Keratinocyte (primary cell): Measurements from ENCODE around the gene EBF3. TPM values are rescaled to one million over a fixed set of nuclear protein-coding genes. Genes with fewer than 3 reads are reported as not detected.

Source experiments
- DNase-seq: peaks from one replicate; pipeline ENCODE4 v3.0.0-alpha.2; 2011; ENCODE audit warnings: low read depth, missing footprints, low spot score
- FAIRE-seq: peaks from 2 replicates; lab custom pipeline; 2011; peaks lifted over from hg19 to GRCh38; lab: Jason Lieb, UNC
- H2AFZ ChIP-seq: 2 replicates; pipeline ENCODE4 v1.6.0; 2012; ENCODE audit warnings: low read length, control low read depth, inconsistent platforms; ENCODE audit not compliant: control insufficient read depth
- H3K27ac ChIP-seq: 2 replicates; pipeline ENCODE4 v1.5.1; 2011; ENCODE audit warnings: low read length; ENCODE audit not compliant: control insufficient read depth, insufficient read depth
- H3K27me3 ChIP-seq: 3 replicates; pipeline ENCODE4 v1.6.0; 2011; ENCODE audit warnings: low read length; ENCODE audit not compliant: control insufficient read depth, insufficient read depth; ENCODE audit errors: extremely low read depth
- H3K36me3 ChIP-seq, 2 experiments: 2 replicates in 1 of 2; 3 replicates in 1 of 2; pipeline ENCODE4 v1.5.1; 2011; ENCODE audit warnings: low read length in 2 of 2, mild to moderate bottlenecking in 1 of 2; ENCODE audit not compliant: control insufficient read depth in 2 of 2, insufficient read depth in 2 of 2; ENCODE audit errors: extremely low read depth in 1 of 2
- H3K4me1 ChIP-seq: 3 replicates; pipeline ENCODE4 v1.5.1; 2011; ENCODE audit warnings: low read length; ENCODE audit not compliant: control insufficient read depth, insufficient read depth; ENCODE audit errors: extremely low read depth
- H3K4me2 ChIP-seq: 3 replicates; pipeline ENCODE4 v1.6.0; 2011; ENCODE audit warnings: low read depth, low read length; ENCODE audit not compliant: control insufficient read depth, insufficient read depth; ENCODE audit errors: extremely low read depth
- H3K4me3 ChIP-seq, 3 experiments: fragments of 200-600 bp in 1 of 3; sonication (generic) in 1 of 3; 2 replicates in 2 of 3; 3 replicates in 1 of 3; pipeline ENCODE4 v1.5.1; 2011 to 2016; ENCODE audit warnings: low read length in 3 of 3, mild to moderate bottlenecking in 3 of 3, control low read depth in 2 of 3, inconsistent platforms in 1 of 3, low read depth in 1 of 3, mixed read lengths in 1 of 3, mixed run types in 1 of 3, moderate library complexity in 1 of 3; ENCODE audit not compliant: control insufficient read depth in 2 of 3, insufficient read depth in 2 of 3; ENCODE audit errors: extremely low read depth in 1 of 3
- H3K79me2 ChIP-seq: 2 replicates; pipeline ENCODE4 v1.6.0; 2012; ENCODE audit warnings: low read length; ENCODE audit not compliant: control insufficient read depth, insufficient read depth
- H3K9ac ChIP-seq: 3 replicates; pipeline ENCODE4 v1.6.0; 2011; ENCODE audit warnings: low read length; ENCODE audit not compliant: control insufficient read depth, insufficient read depth; ENCODE audit errors: extremely low read depth
- H3K9me1 ChIP-seq: 3 replicates; pipeline ENCODE4 v1.6.0; 2011; ENCODE audit warnings: low read length; ENCODE audit not compliant: control insufficient read depth, insufficient read depth; ENCODE audit errors: extremely low read depth
- H3K9me3 ChIP-seq: 2 replicates; pipeline ENCODE4 v1.5.1; 2012; ENCODE audit warnings: low read depth, low read length; ENCODE audit not compliant: control insufficient read depth
- H4K20me1 ChIP-seq: 3 replicates; pipeline ENCODE4 v1.6.0; 2011; ENCODE audit warnings: low read length; ENCODE audit not compliant: control insufficient read depth, insufficient read depth; ENCODE audit errors: extremely low read depth
- EZH2 ChIP-seq: IDR thresholded peaks from one replicate; pipeline ENCODE4 v1.6.1; 2012; ENCODE audit warnings: inconsistent platforms, mild to moderate bottlenecking, low read length, moderate library complexity
- dilution Hi-C: fragments of 300-500 bp; cut with MboI; formaldehyde crosslinking; loops from one replicate; pipeline ENCODE4 v1.7.0; 2020; ENCODE audit warnings: low sequenced_read_pairs; ENCODE audit not compliant: extremely low pct_ligation_motif_present
- polyA plus RNA-seq, 5 experiments: library from polyadenylated mRNA; depleted of rRNA in 3 of 5; stranded (reverse) in 3 of 5; stranded (forward) in 1 of 5; unstranded in 1 of 5; fragments of >200 nt; gene quantifications; 1 replicate in 1 of 5; 2 replicates in 3 of 5; 3 replicates in 1 of 5; pipeline versions ENCODE4 v1.2.1 to v1.2.3, GENCODE V29; 2011 to 2012; ENCODE audit warnings: missing spikeins in 2 of 5, low read depth in 1 of 5, low replicate concordance in 1 of 5
- TF ChIP-seq, protein P1 (sequence below), 3 experiments: IDR thresholded peaks in 1 of 3; conservative IDR thresholded peaks in 1 of 3; optimal IDR thresholded peaks in 1 of 3; 2 replicates in 2 of 3; 3 replicates in 1 of 3; pipeline versions ENCODE3 to v1.5.1; 2011; ENCODE audit warnings: low read length in 3 of 3, mild to moderate bottlenecking in 3 of 3, moderate library complexity in 2 of 3, control low read depth in 1 of 3, inconsistent platforms in 1 of 3; ENCODE audit not compliant: insufficient read depth in 2 of 3; ENCODE audit errors: extremely low read depth in 1 of 3

The EBF3 gene
- polyA plus RNA-seq, 1 donor (not counting 4 experiments of a cell fraction or from before 2014, with no cell fraction given) = not detected

DNA sequence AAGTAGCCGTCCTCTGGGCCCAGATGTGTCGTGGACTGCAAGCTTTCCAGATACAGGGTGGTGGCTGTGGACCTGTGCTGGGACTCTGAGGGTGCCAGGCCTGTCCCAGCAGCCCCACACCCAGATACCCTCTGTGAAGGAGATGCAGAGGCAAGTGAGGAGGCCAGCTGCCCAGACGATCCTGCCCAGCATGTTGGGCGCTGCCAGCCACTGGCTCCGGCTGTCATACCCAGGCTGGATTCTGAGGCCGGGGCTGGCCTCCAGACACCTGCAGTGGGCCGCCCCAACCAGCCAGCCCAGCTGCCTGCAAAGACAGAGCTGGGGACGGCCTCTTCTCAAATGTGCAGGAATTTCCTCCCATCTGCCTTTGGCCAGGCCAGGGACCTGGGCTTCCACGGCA lies 39.1 kb upstream of the EBF3 start:
- no peaks in the 10 kb centered on the region for H3K9me3 ChIP-seq
- DNase-seq (no peak), FAIRE-seq (no peak)
- H3K9ac ChIP-seq = no peak overlapping the region
- no peak for TF ChIP-seq EZH2
- TF ChIP-seq, protein P1, sequence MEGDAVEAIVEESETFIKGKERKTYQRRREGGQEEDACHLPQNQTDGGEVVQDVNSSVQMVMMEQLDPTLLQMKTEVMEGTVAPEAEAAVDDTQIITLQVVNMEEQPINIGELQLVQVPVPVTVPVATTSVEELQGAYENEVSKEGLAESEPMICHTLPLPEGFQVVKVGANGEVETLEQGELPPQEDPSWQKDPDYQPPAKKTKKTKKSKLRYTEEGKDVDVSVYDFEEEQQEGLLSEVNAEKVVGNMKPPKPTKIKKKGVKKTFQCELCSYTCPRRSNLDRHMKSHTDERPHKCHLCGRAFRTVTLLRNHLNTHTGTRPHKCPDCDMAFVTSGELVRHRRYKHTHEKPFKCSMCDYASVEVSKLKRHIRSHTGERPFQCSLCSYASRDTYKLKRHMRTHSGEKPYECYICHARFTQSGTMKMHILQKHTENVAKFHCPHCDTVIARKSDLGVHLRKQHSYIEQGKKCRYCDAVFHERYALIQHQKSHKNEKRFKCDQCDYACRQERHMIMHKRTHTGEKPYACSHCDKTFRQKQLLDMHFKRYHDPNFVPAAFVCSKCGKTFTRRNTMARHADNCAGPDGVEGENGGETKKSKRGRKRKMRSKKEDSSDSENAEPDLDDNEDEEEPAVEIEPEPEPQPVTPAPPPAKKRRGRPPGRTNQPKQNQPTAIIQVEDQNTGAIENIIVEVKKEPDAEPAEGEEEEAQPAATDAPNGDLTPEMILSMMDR (optimal IDR thresholded peaks at IDR 0.05 in 1 of 3, IDR thresholded peaks at IDR 0.05 in 1 of 3, conservative IDR thresholded peaks at IDR 0.05 in 1 of 3; ENCODE audit: extremely low read depth in 1 of 3, insufficient read depth in 2 of 3, low read length in 3 of 3) = no peak
- no peaks in the 10 kb centered on the region for H3K4me1 ChIP-seq
- no peak overlapping the region for H3K27ac ChIP-seq
- dilution Hi-C loops = no loop called here
- H3K9me1 ChIP-seq = no peaks in the 10 kb centered on the region
- no peaks in the 10 kb centered on the region for H3K27me3 ChIP-seq
- H3K36me3 ChIP-seq = no peaks in the 10 kb centered on the region
- no peak overlapping the region for H3K4me2 ChIP-seq
- H3K4me3 ChIP-seq = no peak overlapping the region
- no peak overlapping the region for H2AFZ ChIP-seq
- no peaks in the 10 kb centered on the region for H3K79me2 ChIP-seq
- no peaks in the 10 kb centered on the region for H4K20me1 ChIP-seq

- dilution Hi-C loops = no loop called here
These were observed 38.5 kb upstream of the EBF3 start for GRCh38 chr10:130002606-130003005.

More at GRCh38 chr10:130002606-130003005, 38.5 kb upstream of the EBF3 start:
- Histone ChIP-seq H3K9me1 (no peaks in the 10 kb centered on the region), H3K27ac (no peak overlapping the region), H4K20me1 (no peaks in the 10 kb centered on the region), H3K9ac (no peak overlapping the region), H2AFZ (no peak overlapping the region), H3K4me2 (no peak overlapping the region), H3K4me1 (no peaks in the 10 kb centered on the region), H3K36me3 (no peaks in the 10 kb centered on the region), H3K9me3 (no peaks in the 10 kb centered on the region), H3K79me2 (no peaks in the 10 kb centered on the region), H3K27me3 (no peaks in the 10 kb centered on the region), H3K4me3 (no peak overlapping the region)
- FAIRE-seq (no peak), DNase-seq (no peak)
- TF ChIP-seq EZH2 = no peak
- TF ChIP-seq, protein P1 (optimal IDR thresholded peaks at IDR 0.05 in 1 of 3, IDR thresholded peaks at IDR 0.05 in 1 of 3, conservative IDR thresholded peaks at IDR 0.05 in 1 of 3; ENCODE audit: extremely low read depth in 1 of 3, insufficient read depth in 2 of 3, low read length in 3 of 3) = no peak
